ENCODE results near the gene FNDC3B.

The FNDC3B gene

DNA sequence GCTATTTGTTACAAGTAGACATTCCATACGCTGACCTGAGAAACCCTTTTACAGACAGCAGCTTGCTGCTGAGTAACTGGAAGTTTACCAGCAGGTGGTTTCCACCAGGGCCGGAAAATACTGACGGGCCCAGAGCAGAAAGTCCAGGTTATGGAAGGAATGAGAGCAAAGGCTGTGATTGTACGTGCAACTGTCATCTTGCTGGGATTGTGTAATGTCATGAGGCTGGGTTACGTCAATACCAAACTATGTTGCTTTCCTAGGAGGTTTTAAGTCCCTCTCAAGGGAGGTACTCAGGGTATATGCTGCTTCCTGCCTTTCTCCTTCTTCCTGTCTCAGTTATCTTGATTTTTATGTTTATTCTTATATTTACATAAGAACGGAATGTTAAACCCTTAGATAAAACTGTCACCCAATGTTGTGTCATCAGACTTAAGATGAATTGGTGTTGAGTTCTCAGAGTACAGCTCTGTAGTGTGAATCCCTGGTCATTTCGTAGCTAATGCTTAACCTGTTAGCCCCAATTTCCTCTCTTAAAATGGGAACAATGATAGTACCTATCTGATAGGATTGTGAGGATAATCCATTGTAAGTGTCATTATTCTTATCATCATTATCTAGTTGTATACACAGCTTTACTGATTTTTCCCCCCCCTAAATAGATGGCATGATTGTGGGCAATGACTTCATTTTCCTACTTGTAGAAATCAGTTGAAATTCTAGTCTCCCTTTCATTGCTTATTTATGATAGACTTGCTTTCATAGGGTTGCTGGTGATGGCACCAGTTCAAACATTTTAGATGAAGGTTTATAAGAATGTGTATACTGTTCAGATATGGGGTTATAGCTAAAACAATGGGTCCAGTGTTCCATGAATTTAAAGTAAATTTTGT lies 101.4 kb downstream of the FNDC3B start (continued):
- TF ChIP-seq ZNF155 (tag by site-specific recombination; IDR thresholded peaks at IDR 0.05) (no peak), ZNF626 (tag by site-specific recombination; IDR thresholded peaks at IDR 0.05) (no peak), ZNF544 (tag by site-specific recombination; IDR thresholded peaks at IDR 0.05) (no peak), HOXA7 (CRISPR knock-in tag; IDR thresholded peaks at IDR 0.05; ENCODE audit: borderline replicate concordance) (no peak), ZBTB17 (tag by site-specific recombination; IDR thresholded peaks at IDR 0.05) (peak; percentile 88), ZNF24 (tag by site-specific recombination; IDR thresholded peaks at IDR 0.05) (peak; percentile 86), ZNF223 (tag by site-specific recombination; IDR thresholded peaks at IDR 0.05) (no peak), ZNF768 (tag by site-specific recombination; IDR thresholded peaks at IDR 0.05) (no peak), ZNF23 (tag by site-specific recombination; IDR thresholded peaks at IDR 0.05; ENCODE audit: borderline replicate concordance) (no peak), ZNF561 (tag by site-specific recombination; IDR thresholded peaks at IDR 0.05; ENCODE audit: borderline replicate concordance) (0 out of 2 replicates have a peak, but pooled peaks have one; percentile 29), HIC1 (tag by site-specific recombination; IDR thresholded peaks at IDR 0.05) (peak; percentile 71), ZFP41 (tag by site-specific recombination; IDR thresholded peaks at IDR 0.05; ENCODE audit: borderline replicate concordance) (no peak), KLF9 (tag by site-specific recombination; IDR thresholded peaks at IDR 0.05; ENCODE audit: low read depth) (0 out of 2 replicates have a peak, but pooled peaks have one; percentile 8), KLF1 (tag by site-specific recombination; IDR thresholded peaks at IDR 0.05) (no peak), CTCF (tag by site-specific recombination; IDR thresholded peaks at IDR 0.05) (no peak), ZNF114 (tag by site-specific recombination; IDR thresholded peaks at IDR 0.05) (no peak), BCL11B (tag by site-specific recombination; IDR thresholded peaks at IDR 0.05; ENCODE audit: low read depth) (0 out of 2 replicates have a peak, but pooled peaks have one; percentile 46), ZNF530 (tag by site-specific recombination; IDR thresholded peaks at IDR 0.05; ENCODE audit: low read depth) (no peak), TSHZ1 (tag by site-specific recombination; IDR thresholded peaks at IDR 0.05; ENCODE audit: borderline replicate concordance) (peak; percentile 89), GLI4 (tag by site-specific recombination; IDR thresholded peaks at IDR 0.05) (no peak), ZNF354C (tag by site-specific recombination; IDR thresholded peaks at IDR 0.05; ENCODE audit: borderline replicate concordance, low read depth) (no peak), ZNF837 (tag by site-specific recombination; IDR thresholded peaks at IDR 0.05) (no peak), ZNF580 (tag by site-specific recombination; IDR thresholded peaks at IDR 0.05) (peak; percentile 63), ZNF692 (tag by site-specific recombination; IDR thresholded peaks at IDR 0.05) (peak; percentile 71; the same call in 1 of the 2 replicates), GLI2 (tag by site-specific recombination; IDR thresholded peaks at IDR 0.05; ENCODE audit: borderline replicate concordance, low read depth) (peak; percentile 90), ZNF830 (tag by site-specific recombination; IDR thresholded peaks at IDR 0.05; ENCODE audit: low read depth) (no peak)
- TF ChIP-seq, protein P1, sequence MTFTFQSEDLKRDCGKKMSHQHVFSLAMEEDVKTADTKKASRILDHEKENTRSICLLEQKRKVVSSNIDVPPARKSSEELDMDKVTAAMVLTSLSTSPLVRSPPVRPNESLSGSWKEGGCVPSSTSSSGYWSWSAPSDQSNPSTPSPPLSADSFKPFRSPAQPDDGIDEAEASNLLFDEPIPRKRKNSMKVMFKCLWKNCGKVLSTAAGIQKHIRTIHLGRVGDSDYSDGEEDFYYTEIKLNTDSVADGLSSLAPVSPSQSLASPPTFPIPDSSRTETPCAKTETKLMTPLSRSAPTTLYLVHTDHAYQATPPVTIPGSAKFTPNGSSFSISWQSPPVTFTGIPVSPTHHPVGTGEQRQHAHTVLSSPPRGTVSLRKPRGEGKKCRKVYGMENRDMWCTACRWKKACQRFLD (tag by site-specific recombination; IDR thresholded peaks at IDR 0.05), result no peak
